HUDEP-2 (cell line): ENCODE results near the gene TUBG2.
A peak's percentile ranks its signal among the peaks of the same experiment; 100 is the strongest.
"Not testable (repeated sequence)": the region's sequence is repeated elsewhere in the genome, so short reads cannot be mapped to it uniquely, and the experiment has no call there.

Source experiments
- DNase-seq, 76 experiments: peaks; one replicate each; lab custom pipeline; 2025; ENCODE audit not compliant: unreplicated experiment in 76 of 76; lab: John Stamatoyannopoulos, UW

The TUBG2 gene

DNA sequence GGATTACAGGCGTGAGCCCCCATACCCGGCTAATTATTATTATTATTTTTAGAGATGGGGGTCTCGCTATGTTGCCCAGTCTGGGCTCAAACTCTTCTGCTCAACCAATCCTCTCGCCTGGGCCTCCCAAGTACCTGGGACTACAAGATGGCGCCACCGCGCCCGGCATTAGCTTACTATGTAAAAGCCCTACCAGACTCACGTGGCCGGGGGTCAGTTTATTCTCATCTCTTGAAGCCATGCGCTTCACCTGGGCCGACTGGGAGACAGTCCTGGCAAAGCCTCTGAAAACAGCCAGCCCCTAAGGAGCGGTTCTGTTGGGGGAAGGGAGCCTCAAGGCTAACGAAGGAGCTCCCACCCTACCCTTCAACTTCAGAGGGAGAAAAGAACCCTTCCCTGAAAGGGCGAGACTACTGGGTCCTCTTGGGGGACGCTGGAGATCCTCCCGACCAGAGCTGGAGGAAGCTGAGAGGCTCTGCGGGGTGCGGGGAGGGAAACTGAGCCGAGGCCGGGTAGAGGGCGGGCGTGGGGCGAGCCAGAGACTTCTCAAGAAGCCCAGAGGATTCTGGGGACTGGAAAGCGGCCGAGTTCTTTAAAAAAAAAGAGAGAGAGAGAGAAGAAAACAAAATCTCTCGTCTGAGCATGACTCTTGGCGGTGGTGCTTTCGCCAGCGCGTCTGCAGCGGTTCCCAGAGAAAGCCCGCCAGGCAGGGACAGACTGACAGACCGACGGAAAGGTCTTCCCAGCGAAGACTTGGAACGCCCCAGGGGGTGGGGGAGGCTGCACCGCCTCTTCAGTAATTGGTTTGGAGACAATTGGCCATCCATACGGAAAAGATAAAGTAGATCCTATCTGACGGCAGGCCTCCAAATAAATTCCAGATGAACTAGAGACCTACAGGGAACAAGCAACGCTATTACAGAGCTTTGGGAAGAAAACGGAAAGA is 5.6 kb upstream of the TUBG2 start:
- no peak for DNase-seq

DNA sequence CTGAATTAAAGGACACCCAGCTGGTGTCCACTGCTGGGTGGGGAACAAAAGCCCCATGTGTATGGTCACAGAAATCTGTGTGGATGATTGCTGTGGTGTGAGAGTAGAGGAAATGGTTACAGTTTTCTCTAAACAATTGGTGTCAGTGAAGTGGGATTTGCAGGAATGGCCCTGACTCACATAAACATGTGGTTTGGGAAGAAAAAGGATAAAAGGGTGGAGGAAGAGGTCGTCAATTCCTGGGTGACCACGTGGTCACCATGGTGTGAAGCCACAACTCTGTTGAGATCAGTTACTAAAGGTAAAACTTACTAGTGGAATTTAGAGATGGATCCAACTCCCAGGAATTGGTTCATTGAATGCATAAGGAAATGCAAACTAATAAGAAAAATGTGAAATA is 3.6 kb upstream of the TUBG2 start:
- no peak for DNase-seq

DNA sequence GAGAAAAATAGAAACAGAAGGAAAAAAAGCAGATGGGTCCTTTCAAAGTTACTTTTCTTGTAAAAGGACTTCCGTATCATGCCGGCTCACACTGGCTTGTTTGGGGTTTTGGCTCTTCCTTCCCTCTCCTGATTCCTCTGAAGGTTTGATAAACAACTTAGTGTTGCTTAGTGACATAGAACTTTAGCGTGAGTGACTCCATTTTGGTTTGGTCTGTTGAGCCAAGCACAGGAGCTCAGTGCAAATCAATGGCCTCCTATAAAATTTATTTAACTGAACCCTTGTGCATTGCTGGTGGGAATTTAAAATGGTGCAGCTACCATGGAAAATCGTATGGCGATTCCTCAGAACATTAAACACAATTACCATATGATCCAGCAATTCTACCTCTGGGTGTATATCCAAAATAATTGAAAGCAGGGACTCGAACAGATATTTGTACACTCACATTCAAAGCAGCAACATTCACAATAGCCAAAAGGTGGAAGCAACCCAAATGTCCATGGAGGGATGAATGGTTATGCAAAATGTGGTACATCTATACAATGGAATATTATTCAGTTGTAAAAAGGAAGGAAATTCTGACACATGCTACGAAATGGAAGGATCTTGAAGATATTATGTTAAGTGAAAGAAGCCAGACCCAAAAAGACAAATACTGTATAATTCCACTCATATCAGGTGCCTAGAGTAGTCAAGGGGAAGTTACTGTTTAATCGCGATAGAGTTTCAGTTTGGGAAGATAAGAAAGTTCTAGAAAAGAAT is 1.1 kb upstream of the TUBG2 start:
- DNase-seq: no peak

GRCh38 chr17:42659932-42660274 is 819 bp downstream of the TUBG2 start:
- not testable (repeated sequence) for DNase-seq

DNA sequence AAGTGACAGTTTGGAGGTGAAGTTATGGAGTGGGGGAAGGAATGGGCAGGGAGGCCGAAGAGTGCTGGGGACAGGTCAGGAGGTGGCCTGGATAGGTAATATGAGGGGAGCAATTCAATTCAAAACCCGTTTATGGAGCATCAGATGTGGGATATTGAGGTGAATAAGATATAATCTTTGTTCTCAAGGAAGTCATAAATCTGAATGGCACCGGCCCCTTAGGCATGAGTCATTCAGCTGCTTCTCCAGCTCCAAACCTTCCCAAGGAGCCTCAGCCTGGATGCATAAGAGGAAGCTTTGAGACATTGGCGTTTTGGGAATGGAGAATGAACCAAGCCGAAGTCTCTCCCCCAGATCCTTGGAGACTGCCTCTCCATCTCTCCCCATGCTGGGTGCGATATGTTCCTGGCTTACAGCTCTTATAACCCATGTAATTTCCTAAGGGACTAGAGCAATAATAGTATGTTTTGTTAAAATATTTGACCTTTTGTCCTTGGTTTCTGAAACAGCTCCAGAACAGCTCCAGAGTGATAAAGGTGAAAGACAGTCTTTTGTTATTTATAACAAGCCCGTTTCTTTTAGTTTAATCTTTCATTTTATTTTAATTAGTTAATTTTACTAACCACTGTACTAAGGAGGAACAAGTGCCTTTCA is 1.7 kb downstream of the TUBG2 start:
- no peak for DNase-seq

DNA sequence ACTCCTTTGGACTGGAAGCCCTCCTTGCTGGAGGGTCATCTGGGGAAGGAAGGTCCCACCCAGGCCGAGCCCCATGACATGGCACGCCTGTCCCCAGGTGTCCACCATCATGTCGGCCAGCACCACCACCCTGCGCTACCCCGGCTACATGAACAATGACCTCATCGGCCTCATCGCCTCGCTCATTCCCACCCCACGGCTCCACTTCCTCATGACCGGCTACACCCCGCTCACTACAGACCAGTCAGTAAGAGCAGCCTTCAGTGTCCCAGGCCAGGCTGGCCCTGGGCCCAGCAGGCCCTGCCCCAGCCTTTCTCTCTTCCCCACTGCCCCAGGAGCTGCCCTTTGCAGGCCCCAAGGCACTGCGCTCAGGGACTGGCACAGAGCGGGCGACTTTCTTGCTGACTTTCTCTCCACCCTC is 6.5 kb downstream of the TUBG2 start:
- DNase-seq: peak in 1 of 76 experiments; percentile 14

- DNase-seq: not testable (repeated sequence)
Measured at GRCh38 chr17:42666126-42666525, 7.0 kb downstream of the TUBG2 start.

- DNase-seq: peak in 72 of 76 experiments; percentile 35 to 91 (median 70)
Measured at GRCh38 chr17:42667088-42667951, 8.2 kb downstream of the TUBG2 start.

GRCh38 chr17:42669705-42669976 is 10.6 kb downstream of the TUBG2 start:
- no peak for DNase-seq

- DNase-seq: no peak
Measured at GRCh38 chr17:42669977-42670788, 11.1 kb downstream of the TUBG2 start.

GRCh38 chr17:42670789-42671657 is 11.9 kb downstream of the TUBG2 start:
- no peak for DNase-seq

GRCh38 chr17:42672038-42672437 is 13.0 kb downstream of the TUBG2 start:
- DNase-seq: peak in 1 of 76 experiments; percentile 29

- peak in 3 of 76 experiments; percentile 41 to 47 (median 46) for DNase-seq
Measured at GRCh38 chr17:42673266-42673884, 14.3 kb downstream of the TUBG2 start.

GRCh38 chr17:42673885-42674754 is 15.0 kb downstream of the TUBG2 start:
- DNase-seq: peak in 64 of 76 experiments; percentile 14 to 76 (median 55)

DNA sequence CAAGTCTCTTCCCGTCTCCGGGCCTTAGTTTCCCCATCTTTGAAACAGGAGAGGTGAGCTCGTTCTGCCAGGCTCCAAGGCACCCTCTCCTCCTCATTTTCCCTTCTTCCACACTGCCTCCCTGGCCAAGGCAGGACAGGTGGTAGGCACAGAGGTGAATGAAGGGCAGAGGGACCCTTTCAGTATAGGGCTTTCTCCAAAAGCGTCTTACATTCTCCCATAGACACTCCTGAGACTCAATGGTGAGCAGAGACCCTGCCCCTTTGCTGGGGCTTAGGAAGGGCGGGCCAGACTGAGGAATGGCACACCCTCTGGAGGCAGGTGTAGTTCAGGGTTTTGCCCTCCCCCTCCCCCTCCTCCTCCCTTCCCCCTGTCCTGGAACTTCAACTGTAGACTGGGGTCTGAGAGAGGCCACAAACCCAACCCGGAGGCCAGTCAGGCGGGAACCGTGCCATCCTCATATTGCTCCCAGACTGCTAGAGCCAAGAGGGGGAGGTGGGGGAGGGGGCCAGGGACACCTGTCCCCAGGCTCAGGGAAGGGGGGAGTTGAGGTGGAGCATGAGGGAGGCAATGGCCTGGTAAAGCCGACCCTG is 15.8 kb downstream of the TUBG2 start:
- DNase-seq: peak in 32 of 76 experiments; percentile 12 to 67 (median 36)

DNA sequence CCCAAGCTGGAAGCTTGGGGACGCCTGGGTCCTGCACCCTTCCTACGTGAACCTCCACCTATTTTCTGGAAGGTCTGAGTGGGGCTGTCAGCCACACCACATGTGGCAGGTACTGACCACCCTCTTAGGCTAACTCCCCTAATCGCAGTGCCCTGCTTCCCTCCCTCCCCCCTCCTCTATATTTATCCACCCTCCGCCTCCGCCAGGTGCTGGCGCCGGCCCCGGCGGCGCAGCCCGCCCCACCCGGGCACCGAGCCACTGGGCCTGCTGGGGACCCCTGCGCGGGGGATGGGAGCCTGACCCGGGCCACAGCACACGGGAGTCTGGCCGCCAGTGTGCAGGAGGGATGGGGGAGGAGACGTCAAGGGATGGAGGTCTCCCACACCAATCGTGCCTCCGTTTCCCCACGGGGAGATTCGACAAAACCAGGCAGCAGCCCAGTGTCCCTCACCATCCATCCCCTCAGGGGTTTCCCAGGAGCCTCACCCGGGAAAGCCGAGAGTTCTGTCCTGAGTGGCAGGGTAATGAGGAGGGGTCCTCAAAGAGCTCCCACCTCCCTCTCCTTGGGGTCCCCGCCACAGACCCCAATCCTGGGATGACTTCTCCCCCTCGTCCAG is 16.4 kb downstream of the TUBG2 start:
- peak in 9 of 76 experiments; percentile 10 to 44 (median 30) for DNase-seq
